Stimulated activated CD4-positive, alpha-beta T cell treated with anti-CD3 and anti-CD28 coated beads, Interleukin-1b, Interleukin-23, amount 100 ng/mL, for 1 hour (primary cell): ENCODE results near the gene DLG4.
"Not testable (repeated sequence)": the region's sequence is repeated elsewhere in the genome, so short reads cannot be mapped to it uniquely, and the experiment has no call there.

Experiments used
- DNase-seq, 2 donors: peaks; one replicate each; pipeline ENCODE4 v3.0.0-alpha.2; 2020; ENCODE audit warnings: low read depth in 2 of 2

Gene DLG4

DNA sequence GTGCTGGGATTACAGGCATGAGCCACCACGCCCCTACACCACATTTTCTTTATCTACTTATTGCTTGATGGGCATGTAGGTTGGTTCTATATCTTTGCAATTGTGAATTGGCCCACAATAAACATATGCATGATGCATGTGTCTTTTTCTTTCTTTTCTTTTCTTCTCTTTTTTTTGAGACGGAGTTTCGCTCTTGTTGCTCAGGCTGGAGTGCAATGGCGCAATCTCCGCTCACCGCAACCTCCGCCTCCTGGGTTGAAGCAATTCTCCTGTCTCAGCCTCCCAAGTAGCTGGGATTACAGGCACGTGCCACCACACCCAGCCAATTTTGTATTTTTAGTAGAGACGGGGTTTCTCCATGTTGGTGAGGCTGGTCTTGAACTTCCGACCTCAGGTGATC lies 61.2 kb downstream of the DLG4 start:
- not testable (repeated sequence) for DNase-seq

DNA sequence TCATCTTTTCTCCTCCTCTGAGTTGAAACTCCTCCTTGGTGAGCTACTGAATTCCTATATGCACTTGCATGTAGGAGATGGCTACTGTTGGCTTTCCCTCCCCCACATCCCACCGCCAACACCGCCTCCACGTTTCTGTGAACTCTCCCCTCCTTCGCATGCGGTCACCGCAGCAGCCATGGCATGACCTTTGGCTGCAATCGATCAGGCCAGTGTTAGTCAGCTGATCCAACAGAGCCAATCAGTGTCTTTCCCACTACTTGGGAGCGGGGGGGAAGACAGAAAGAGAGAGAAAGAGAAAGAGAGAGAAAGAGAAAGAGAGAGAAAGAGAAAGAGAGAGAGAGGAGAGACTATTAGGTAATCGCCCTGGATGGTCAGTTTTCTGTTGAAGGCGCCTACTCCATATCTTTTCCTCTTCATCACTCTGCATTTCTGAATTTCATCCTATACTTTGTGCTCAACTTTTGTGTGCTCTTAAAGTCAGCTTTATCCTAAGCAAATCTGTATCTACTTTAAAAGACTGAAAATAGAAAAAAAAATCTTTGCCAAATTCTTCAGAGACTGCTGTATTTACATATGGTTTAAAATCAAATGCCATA lies 63.2 kb downstream of the DLG4 start:
- DNase-seq = no peak

DNA sequence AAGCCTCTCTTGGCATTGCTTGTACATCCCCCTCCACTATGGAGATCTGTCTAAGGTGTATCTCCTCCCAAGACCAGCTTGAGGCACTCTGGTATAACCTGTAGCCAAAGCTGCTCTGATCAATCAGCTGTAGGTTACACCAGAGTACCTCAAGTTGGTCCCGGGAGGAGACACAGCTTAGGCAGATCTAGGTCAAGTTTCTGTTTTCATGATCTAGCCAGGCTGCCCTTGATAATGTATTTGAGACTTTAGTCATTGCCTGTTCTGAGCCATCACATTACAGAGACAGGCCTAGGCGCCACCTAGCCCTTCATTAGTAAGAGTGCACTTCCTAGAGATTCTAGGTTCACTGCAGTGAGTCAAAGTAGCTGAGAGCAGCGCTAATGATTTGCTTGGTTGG lies 71.9 kb downstream of the DLG4 start:
- no peak for DNase-seq

DNA sequence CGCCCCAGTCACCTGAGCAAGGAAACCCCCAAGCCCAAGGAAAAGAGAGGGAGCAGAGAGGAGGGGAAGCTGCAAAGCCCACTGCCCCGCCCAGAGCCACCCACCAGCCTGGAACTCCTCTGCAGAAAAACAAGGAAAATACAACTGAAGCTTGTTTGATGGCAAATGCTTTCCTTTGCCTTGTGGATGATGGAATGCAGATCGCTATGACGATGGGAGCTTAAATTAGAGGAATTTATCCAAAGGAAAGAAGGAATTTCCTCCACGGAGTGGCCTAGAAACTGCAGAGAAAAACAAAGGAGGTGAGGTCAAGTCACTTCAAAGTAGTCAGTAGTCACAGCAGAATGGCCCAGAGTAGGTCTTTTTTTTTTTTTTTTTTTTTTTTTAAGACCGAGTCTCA lies 73.5 kb downstream of the DLG4 start:
- DNase-seq = no peak

DNA sequence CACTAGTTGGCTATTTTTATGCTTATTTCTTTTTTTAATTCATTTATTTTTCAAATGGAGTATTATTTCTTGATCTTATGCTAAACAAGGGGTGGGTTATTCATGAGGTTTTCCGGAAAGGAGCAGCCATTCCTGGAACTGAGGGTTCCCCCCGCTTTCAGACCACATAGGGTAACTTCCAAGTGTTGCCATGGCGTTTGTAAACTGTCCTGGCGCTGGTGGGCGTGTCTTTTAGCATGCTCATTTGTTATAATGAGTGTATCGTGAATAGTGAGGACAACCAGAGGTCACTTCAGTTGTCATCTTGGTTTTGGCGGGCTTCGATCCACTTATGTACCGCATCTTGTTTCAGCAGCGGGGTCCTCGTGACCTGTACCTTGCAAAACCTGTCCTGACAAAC lies 75.4 kb downstream of the DLG4 start:
- no peak for DNase-seq

DNA sequence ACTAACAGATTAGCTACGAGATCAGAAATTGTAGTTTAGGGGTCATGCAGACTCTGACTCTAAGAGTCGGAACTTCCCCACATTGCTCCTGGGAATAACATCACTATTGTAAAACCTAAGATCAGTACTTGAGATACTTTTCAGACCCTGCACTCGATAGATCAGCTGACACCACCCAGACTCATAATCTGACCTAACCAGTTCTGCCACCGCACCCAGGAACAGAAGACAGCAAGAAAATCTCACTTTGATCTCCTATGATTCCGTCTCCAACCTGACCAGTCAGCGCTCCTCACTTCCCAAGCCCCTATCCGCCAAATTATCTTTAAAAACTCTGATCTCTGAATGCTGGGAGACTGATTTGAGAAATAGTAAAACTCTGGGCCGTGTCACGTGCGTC lies 77.8 kb downstream of the DLG4 start:
- no peak for DNase-seq

DNA sequence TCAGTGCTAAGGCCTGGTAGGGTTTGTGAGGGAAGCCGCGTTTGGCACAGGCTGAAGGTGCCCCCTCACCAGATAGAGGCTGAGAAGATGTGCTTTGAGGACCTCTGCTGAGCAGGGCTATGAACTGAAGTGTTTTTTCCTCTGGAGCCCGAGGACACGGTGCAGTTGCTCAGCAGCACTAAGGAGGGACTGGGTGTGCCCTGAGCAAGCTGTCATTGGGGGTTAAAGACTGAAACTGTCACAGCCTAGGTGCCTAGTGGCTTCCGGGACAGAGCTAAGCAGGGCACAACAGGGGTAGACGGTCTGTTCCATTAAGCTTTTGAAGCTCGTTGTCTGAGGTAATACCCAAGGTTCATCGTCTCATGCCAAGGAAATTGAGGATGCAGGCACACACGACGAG lies 80.2 kb downstream of the DLG4 start:
- no peak for DNase-seq

DNA sequence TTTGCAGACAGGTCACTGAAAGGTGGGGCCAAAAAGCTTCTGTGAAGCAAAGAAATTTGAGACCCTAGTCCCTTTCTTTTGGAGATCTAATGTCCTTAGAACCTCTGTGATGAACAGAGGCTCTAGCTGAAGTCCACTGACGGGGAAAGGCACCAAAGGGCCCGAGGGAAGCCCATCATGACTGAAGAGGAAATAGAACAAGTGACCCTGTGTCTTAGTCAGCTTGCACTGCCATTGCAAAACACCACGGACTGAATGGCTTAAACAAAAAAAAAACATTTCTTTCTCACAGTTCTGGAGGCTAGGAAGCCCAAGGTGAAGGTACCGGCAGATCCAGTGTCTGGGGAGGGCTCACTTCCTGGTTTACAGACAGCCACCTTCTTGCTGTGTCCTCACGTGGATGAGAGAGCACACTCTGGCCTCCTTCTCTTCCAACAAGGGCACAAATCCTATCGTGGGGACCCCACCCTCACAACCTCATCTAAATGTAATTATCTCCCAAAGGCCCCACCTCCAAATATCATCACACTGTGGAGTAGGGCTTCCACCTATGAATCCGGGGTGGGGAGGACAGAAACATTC lies 80.7 kb downstream of the DLG4 start:
- no peak for DNase-seq

DNA sequence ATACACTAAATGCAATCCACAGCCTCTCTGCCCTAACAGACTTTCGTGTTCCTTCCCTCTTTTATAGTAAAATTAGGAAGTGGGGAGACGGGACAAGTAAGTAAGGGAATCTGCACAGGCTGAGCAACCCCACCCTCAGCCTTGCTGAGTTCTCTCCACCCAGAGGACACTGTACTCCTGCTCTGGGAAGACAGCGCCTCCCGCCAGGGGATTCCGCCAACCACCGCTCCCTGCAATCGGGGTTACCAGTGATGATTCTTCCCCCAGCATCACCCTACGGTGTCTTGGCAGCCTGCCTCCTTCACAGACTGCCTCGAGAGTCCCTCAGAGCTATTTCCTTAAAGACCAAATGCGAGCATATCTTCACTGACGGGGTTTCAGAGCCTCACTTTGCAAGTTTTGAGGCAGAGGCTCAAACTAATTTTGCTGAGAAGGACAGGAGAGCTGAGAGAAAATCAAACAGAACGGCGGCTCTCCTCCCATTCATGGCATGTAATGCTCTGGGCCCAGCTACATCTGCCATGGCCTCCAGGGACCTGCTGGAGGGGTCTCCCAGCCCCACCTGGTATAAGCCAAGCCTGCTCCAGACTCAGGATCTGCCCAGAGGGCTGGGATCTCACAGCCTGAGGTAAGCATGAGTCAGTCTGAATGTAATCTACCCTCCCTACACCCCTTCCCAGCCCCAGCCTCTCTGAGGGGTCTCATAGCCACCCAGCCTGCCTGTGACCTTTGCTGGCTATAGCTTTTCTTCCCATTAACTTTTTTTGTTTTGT lies 82.3 kb downstream of the DLG4 start:
- no peak for DNase-seq
